ENCODE measurements around the gene PNPLA1.

PNPLA1 gene

GRCh38 chr6:36290668-36291620, 21.1 kb downstream of the PNPLA1 start:
- Histone ChIP-seq H3K4me1 (ENCODE audit: control insufficient read depth in 1 of 2, insufficient read depth in 2 of 2, low read length in 2 of 2) (peaks cover 0 to 6% of the 10 kb centered on the region in 2 donors), H3K36me3 (ENCODE audit: control insufficient read depth in 1 of 2, insufficient read depth in 2 of 2, low read length in 2 of 2) (no peaks in the 10 kb centered on the region), H3K27ac (ENCODE audit: low read length) (no peak overlapping the region), H3K27me3 (ENCODE audit: low read depth, low read length) (peaks cover under 1% of the 10 kb centered on the region), H3K9me3 (ENCODE audit: control insufficient read depth in 1 of 2, low read length in 2 of 2) (no peaks in the 10 kb centered on the region), H3K4me3 (ENCODE audit: low read depth in 1 of 2, low read length in 2 of 2) (no peak overlapping the region)

GRCh38 chr6:36292170-36292569, 22.3 kb downstream of the PNPLA1 start:
- H3K4me1 ChIP-seq (ENCODE audit: control insufficient read depth in 1 of 2, insufficient read depth in 2 of 2, low read length in 2 of 2): peaks cover 0 to 6% of the 10 kb centered on the region in 2 donors
- no peaks in the 10 kb centered on the region for H3K9me3 ChIP-seq (ENCODE audit: control insufficient read depth in 1 of 2, low read length in 2 of 2)
- H3K4me3 ChIP-seq (ENCODE audit: low read depth in 1 of 2, low read length in 2 of 2): no peak overlapping the region
- no peak overlapping the region for H3K27ac ChIP-seq (ENCODE audit: low read length)
- H3K27me3 ChIP-seq (ENCODE audit: low read depth, low read length): no peaks in the 10 kb centered on the region
- H3K36me3 ChIP-seq (ENCODE audit: control insufficient read depth in 1 of 2, insufficient read depth in 2 of 2, low read length in 2 of 2): no peaks in the 10 kb centered on the region

- Histone ChIP-seq H3K9me3 (ENCODE audit: control insufficient read depth in 1 of 2, low read length in 2 of 2) (no peaks in the 10 kb centered on the region), H3K4me1 (ENCODE audit: control insufficient read depth in 1 of 2, insufficient read depth in 2 of 2, low read length in 2 of 2) (no peaks in the 10 kb centered on the region), H3K27me3 (ENCODE audit: low read depth, low read length) (no peaks in the 10 kb centered on the region), H3K4me3 (ENCODE audit: low read depth in 1 of 2, low read length in 2 of 2) (no peak overlapping the region), H3K36me3 (ENCODE audit: control insufficient read depth in 1 of 2, insufficient read depth in 2 of 2, low read length in 2 of 2) (no peaks in the 10 kb centered on the region), H3K27ac (ENCODE audit: low read length) (no peak overlapping the region)
These were observed 26.4 kb downstream of the PNPLA1 start for GRCh38 chr6:36296240-36296639.

- Histone ChIP-seq H3K27me3 (ENCODE audit: low read depth, low read length) (no peaks in the 10 kb centered on the region), H3K36me3 (ENCODE audit: control insufficient read depth in 1 of 2, insufficient read depth in 2 of 2, low read length in 2 of 2) (no peaks in the 10 kb centered on the region), H3K9me3 (ENCODE audit: control insufficient read depth in 1 of 2, low read length in 2 of 2) (no peaks in the 10 kb centered on the region), H3K4me1 (ENCODE audit: control insufficient read depth in 1 of 2, insufficient read depth in 2 of 2, low read length in 2 of 2) (no peaks in the 10 kb centered on the region), H3K27ac (ENCODE audit: low read length) (no peak overlapping the region), H3K4me3 (ENCODE audit: low read depth in 1 of 2, low read length in 2 of 2) (no peak overlapping the region)
These were observed 27.2 kb downstream of the PNPLA1 start for GRCh38 chr6:36297051-36297450.

GRCh38 chr6:36297511-36297910, 27.7 kb downstream of the PNPLA1 start:
- Histone ChIP-seq H3K27me3 (ENCODE audit: low read depth, low read length) (no peaks in the 10 kb centered on the region), H3K36me3 (ENCODE audit: control insufficient read depth in 1 of 2, insufficient read depth in 2 of 2, low read length in 2 of 2) (no peaks in the 10 kb centered on the region), H3K9me3 (ENCODE audit: control insufficient read depth in 1 of 2, low read length in 2 of 2) (no peaks in the 10 kb centered on the region), H3K27ac (ENCODE audit: low read length) (no peak overlapping the region), H3K4me1 (ENCODE audit: control insufficient read depth in 1 of 2, insufficient read depth in 2 of 2, low read length in 2 of 2) (no peaks in the 10 kb centered on the region), H3K4me3 (ENCODE audit: low read depth in 1 of 2, low read length in 2 of 2) (no peak overlapping the region)

- Histone ChIP-seq H3K27ac (ENCODE audit: low read length) (no peak overlapping the region), H3K36me3 (ENCODE audit: control insufficient read depth in 1 of 2, insufficient read depth in 2 of 2, low read length in 2 of 2) (no peaks in the 10 kb centered on the region), H3K27me3 (ENCODE audit: low read depth, low read length) (no peaks in the 10 kb centered on the region), H3K9me3 (ENCODE audit: control insufficient read depth in 1 of 2, low read length in 2 of 2) (no peaks in the 10 kb centered on the region), H3K4me1 (ENCODE audit: control insufficient read depth in 1 of 2, insufficient read depth in 2 of 2, low read length in 2 of 2) (no peaks in the 10 kb centered on the region), H3K4me3 (ENCODE audit: low read depth in 1 of 2, low read length in 2 of 2) (no peak overlapping the region)
These were observed 28.2 kb downstream of the PNPLA1 start for GRCh38 chr6:36298027-36298426.

- no peak overlapping the region for H3K27ac ChIP-seq (ENCODE audit: low read length)
- no peak overlapping the region for H3K4me3 ChIP-seq (ENCODE audit: low read depth in 1 of 2, low read length in 2 of 2)
- no peaks in the 10 kb centered on the region for H3K27me3 ChIP-seq (ENCODE audit: low read depth, low read length)
- H3K4me1 ChIP-seq (ENCODE audit: control insufficient read depth in 1 of 2, insufficient read depth in 2 of 2, low read length in 2 of 2): no peaks in the 10 kb centered on the region
- no peaks in the 10 kb centered on the region for H3K9me3 ChIP-seq (ENCODE audit: control insufficient read depth in 1 of 2, low read length in 2 of 2)
- no peaks in the 10 kb centered on the region for H3K36me3 ChIP-seq (ENCODE audit: control insufficient read depth in 1 of 2, insufficient read depth in 2 of 2, low read length in 2 of 2)
These were observed 31.3 kb downstream of the PNPLA1 start for GRCh38 chr6:36301085-36301658.

GRCh38 chr6:36301781-36302180, 31.9 kb downstream of the PNPLA1 start:
- Histone ChIP-seq H3K9me3 (ENCODE audit: control insufficient read depth in 1 of 2, low read length in 2 of 2) (no peaks in the 10 kb centered on the region), H3K36me3 (ENCODE audit: control insufficient read depth in 1 of 2, insufficient read depth in 2 of 2, low read length in 2 of 2) (no peaks in the 10 kb centered on the region), H3K27ac (ENCODE audit: low read length) (no peak overlapping the region), H3K4me3 (ENCODE audit: low read depth in 1 of 2, low read length in 2 of 2) (no peak overlapping the region), H3K27me3 (ENCODE audit: low read depth, low read length) (no peaks in the 10 kb centered on the region), H3K4me1 (ENCODE audit: control insufficient read depth in 1 of 2, insufficient read depth in 2 of 2, low read length in 2 of 2) (no peaks in the 10 kb centered on the region)

GRCh38 chr6:36302227-36302976, 32.5 kb downstream of the PNPLA1 start:
- no peaks in the 10 kb centered on the region for H3K36me3 ChIP-seq (ENCODE audit: control insufficient read depth in 1 of 2, insufficient read depth in 2 of 2, low read length in 2 of 2)
- H3K9me3 ChIP-seq (ENCODE audit: control insufficient read depth in 1 of 2, low read length in 2 of 2): no peaks in the 10 kb centered on the region
- no peak overlapping the region for H3K27ac ChIP-seq (ENCODE audit: low read length)
- no peak overlapping the region for H3K4me3 ChIP-seq (ENCODE audit: low read depth in 1 of 2, low read length in 2 of 2)
- no peaks in the 10 kb centered on the region for H3K27me3 ChIP-seq (ENCODE audit: low read depth, low read length)
- no peaks in the 10 kb centered on the region for H3K4me1 ChIP-seq (ENCODE audit: control insufficient read depth in 1 of 2, insufficient read depth in 2 of 2, low read length in 2 of 2)

GRCh38 chr6:36305885-36306284, 36.0 kb downstream of the PNPLA1 start:
- no peak overlapping the region for H3K4me3 ChIP-seq (ENCODE audit: low read depth in 1 of 2, low read length in 2 of 2)
- H3K27ac ChIP-seq (ENCODE audit: low read length): no peak overlapping the region
- no peaks in the 10 kb centered on the region for H3K4me1 ChIP-seq (ENCODE audit: control insufficient read depth in 1 of 2, insufficient read depth in 2 of 2, low read length in 2 of 2)
- H3K36me3 ChIP-seq (ENCODE audit: control insufficient read depth in 1 of 2, insufficient read depth in 2 of 2, low read length in 2 of 2): no peaks in the 10 kb centered on the region
- H3K27me3 ChIP-seq (ENCODE audit: low read depth, low read length): no peaks in the 10 kb centered on the region
- peaks cover 0 to 3% of the 10 kb centered on the region in 2 donors for H3K9me3 ChIP-seq (ENCODE audit: control insufficient read depth in 1 of 2, low read length in 2 of 2)

GRCh38 chr6:36306375-36306774, 36.5 kb downstream of the PNPLA1 start:
- peaks cover 0 to 3% of the 10 kb centered on the region in 2 donors for H3K9me3 ChIP-seq (ENCODE audit: control insufficient read depth in 1 of 2, low read length in 2 of 2)
- no peaks in the 10 kb centered on the region for H3K4me1 ChIP-seq (ENCODE audit: control insufficient read depth in 1 of 2, insufficient read depth in 2 of 2, low read length in 2 of 2)
- no peak overlapping the region for H3K4me3 ChIP-seq (ENCODE audit: low read depth in 1 of 2, low read length in 2 of 2)
- no peak overlapping the region for H3K27ac ChIP-seq (ENCODE audit: low read length)
- H3K27me3 ChIP-seq (ENCODE audit: low read depth, low read length): no peaks in the 10 kb centered on the region
- no peaks in the 10 kb centered on the region for H3K36me3 ChIP-seq (ENCODE audit: control insufficient read depth in 1 of 2, insufficient read depth in 2 of 2, low read length in 2 of 2)

All from muscle layer of duodenum (tissue), 2 donors.